SH-SY5Y (cell line): ENCODE results near the gene INKA1.

Experiments used
- GATA2 ChIP-seq: IDR thresholded peaks from 2 replicates; pipeline ENCODE4 v1.6.1; 2011; ENCODE audit warnings: mild to moderate bottlenecking, low read depth, low read length
- GATA3 ChIP-seq: IDR thresholded peaks from 2 replicates; pipeline ENCODE4 v1.6.1; 2011; ENCODE audit warnings: low read depth, mild to moderate bottlenecking, low read length, moderate library complexity

INKA1 gene

DNA sequence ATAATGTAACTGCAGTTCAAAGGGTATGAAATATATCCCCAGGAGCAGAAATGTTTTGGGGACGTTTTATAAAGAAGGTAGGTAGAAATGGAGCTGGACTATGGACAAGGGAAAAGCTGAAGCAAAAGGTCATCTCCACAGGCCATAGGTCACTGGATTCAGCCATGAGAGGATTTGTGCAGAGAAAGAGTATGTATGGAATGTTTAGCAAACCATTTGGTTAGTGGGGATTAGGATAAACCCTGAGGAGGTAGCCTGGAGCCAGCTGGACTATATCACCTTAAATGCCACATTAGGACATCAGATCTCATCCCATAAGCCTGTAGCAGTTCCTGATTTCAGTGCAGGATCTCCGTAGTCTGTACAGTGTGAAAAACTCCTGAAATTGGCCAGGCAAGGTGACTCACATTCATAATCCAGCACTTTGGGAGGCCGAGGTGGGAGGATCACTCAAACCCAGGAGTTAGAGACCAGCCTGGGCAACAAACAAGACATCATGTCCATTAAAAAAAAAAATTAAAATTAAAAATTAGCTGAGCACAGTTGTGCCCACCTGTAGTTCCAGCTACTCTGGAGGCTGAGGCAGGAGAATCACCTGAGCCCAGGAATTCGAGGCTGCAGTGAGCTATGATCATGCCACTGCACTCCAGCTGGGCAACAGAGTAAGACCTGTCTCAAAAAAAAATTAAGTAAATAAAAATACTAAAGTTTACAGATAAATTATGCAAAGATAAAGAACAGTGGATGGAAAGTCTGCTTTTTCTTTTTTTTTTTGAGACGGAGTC, 21.5 kb upstream of the INKA1 start:
- TF ChIP-seq GATA3 (no peak), GATA2 (no peak)

DNA sequence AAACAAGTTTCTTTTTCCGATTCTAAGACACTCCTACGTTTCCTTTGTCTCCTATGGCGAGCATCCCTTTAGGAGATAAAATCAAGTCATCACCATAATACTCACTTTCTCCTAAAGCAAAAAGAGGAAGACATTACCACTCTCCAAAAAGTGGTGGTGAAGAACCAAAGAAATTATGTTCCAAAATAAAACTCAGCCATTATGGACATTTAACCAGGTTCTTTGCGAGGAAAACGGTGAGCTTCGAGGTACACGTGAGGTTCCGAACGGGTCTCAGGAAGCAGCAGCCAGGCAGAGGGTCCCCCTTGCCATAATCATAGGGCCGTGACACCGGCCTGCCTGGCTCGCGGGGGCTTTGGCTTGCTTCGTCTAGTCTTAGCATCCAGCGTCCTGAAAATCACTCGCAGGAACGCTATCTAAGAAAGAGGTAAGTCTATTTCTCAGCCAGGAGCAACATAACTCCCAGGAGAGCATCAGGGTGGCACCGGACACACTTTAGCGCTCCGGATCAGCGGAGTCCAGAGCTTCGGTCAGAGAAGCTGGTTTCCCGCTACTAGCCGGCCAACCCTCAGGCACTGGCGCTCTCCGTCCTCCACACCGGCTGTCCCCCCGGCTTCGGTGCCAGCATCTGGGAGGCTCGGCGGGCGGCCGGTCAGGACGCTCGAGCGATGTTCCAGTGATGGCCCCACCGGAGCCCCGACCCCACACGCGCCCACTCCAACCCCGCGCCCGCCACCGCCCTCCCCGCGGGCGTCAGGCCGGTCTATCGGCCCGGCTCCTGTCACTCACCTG, 17.3 kb upstream of the INKA1 start:
- no peak for TF ChIP-seq GATA3
- TF ChIP-seq GATA2: no peak

- TF ChIP-seq GATA3 (no peak), GATA2 (no peak; the same call in 1 of the 2 replicates)
Observed at GRCh38 chr3:49786357-49787181, 16.5 kb upstream of the INKA1 start, which contains the start of gene IP6K1. TSS of gene IP6K1 (minus strand) at chr3:49786542. CDS start at chr3:49748040, 38,502 bp downstream.

DNA sequence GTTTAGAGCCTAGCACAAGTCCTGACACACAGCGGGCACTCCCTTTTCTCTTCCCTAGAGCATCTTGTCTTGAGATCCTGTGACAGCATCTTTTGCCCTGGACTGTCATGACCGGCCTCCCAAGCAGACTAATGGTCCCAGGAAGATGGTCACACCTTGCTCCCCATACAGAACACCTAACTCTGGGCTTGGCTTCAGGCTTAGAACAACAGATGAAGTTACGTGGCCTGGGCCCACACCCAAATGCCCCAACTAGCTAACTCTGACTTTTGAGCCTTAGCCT, 15.9 kb upstream of the INKA1 start:
- TF ChIP-seq GATA2 (no peak), GATA3 (no peak)

DNA sequence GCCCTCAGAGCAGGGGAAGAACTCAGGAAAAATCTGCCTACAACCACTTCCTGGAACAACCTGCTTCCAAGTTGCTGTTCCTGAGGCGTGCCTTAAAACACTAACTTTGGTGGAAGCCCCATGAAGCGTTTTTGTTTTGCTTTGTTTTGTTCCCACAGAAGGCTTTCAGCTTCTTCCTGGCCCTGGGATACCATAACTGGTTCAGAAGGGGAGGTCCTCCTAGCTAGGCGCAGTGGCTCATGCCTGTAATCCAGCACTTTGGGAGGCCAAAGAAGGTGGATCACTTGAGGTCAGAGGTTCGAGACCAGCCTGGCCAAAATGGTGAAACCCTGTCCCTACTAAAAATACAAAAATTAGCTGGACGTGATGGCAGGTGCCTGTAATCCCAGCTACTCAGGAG, 15.5 kb upstream of the INKA1 start:
- TF ChIP-seq GATA3 (no peak), GATA2 (no peak)

GRCh38 chr3:49788056-49788455, 15.0 kb upstream of the INKA1 start:
- TF ChIP-seq GATA2 (no peak), GATA3 (no peak)

GRCh38 chr3:49790626-49791411, 12.2 kb upstream of the INKA1 start:
- TF ChIP-seq GATA3: no peak
- no peak for TF ChIP-seq GATA2

- no peak for TF ChIP-seq GATA3
- no peak for TF ChIP-seq GATA2
Observed at GRCh38 chr3:49791571-49791970, 11.5 kb upstream of the INKA1 start.

DNA sequence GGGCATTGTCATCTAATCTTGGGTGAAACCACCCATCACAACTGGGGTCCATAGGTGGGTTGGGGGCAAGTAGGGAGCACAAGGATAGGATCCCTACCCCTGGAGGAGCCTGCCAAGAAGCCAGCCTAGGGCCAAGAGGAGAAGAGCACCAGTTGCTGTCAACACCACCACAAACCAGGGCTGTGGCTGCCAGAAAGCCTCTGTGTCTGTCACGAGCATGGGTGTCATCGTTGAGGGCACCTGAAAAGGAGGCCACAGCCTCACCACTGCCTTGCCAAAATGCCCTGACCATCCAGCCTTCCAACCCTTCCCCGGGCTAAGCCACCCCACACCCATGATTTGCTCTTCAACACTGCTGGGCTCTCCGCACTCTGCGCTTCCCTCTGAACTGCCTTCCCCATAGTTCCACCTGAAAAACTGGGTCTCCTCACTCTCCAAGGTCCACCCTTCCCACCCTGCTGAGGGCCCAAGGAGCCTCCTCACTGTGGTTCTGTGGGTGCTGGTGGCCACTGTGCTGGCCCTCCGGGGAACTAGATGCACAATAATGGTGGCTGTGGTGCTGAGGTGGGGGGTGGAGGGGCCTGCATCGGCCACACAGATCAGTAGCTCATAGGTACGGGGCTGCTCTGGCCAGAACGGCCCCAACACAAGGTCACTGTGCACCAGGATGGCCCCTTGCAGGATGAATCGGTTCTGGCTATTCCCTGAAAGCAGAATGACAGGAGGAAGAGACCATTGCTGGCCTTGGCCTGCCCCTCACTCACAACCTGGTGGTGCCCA, 10.5 kb upstream of the INKA1 start:
- TF ChIP-seq GATA2 (no peak), GATA3 (no peak)

- TF ChIP-seq GATA2 (no peak), GATA3 (no peak)
Observed at GRCh38 chr3:49793486-49794085, 9.5 kb upstream of the INKA1 start.

GRCh38 chr3:49794431-49794830, 8.6 kb upstream of the INKA1 start:
- TF ChIP-seq GATA3: no peak
- TF ChIP-seq GATA2: no peak
